HL-60 (cell line): ENCODE measurements around the gene WWC1.

Source experiments
- CTCF ChIP-seq: IDR thresholded peaks from one replicate; pipeline ENCODE4 v1.5.1; 2011; ENCODE audit warnings: low read length, control low read depth, inconsistent platforms; ENCODE audit not compliant: insufficient read depth
- REST ChIP-seq: IDR thresholded peaks from 2 replicates; pipeline ENCODE4 v1.6.1; 2012; ENCODE audit warnings: low read depth; ENCODE audit not compliant: insufficient replicate concordance

- no peak for TF ChIP-seq CTCF
- TF ChIP-seq REST, result no peak
Observed at GRCh38 chr5:168356592-168356991, 65.1 kb downstream of the WWC1 start.
